CD14-positive monocyte (primary cell): ENCODE results near the gene ADGRL3. TPM values are rescaled to one million over a fixed set of nuclear protein-coding genes. Genes with fewer than 3 reads are reported as not detected.

Experiments
- DNase-seq, 3 donors: peaks; one replicate each; pipeline ENCODE4 v3.0.0-alpha.2; 2011 to 2022
- H2AFZ ChIP-seq: 2 replicates; pipeline ENCODE4 v1.6.0; 2012; ENCODE audit warnings: mild to moderate bottlenecking, low read depth, low read length, inconsistent platforms; ENCODE audit not compliant: insufficient read depth, poor library complexity, severe bottlenecking
- H3K27ac ChIP-seq, 2 donors: 1 replicate in 1 of 2; 2 replicates in 1 of 2; pipeline ENCODE4 v1.5.1; 2012 to 2013; ENCODE audit warnings: low read length in 2 of 2, control low read depth in 1 of 2, inconsistent platforms in 1 of 2, low read depth in 1 of 2, mild to moderate bottlenecking in 1 of 2
- H3K27me3 ChIP-seq, 2 donors: one replicate each; pipeline versions ENCODE4 v1.6.0 to v1.6.1; 2011 to 2013; ENCODE audit warnings: low read length in 2 of 2; ENCODE audit not compliant: control insufficient read depth in 2 of 2, insufficient read depth in 2 of 2
- H3K36me3 ChIP-seq, 2 donors: replicated peaks in 1 of 2; 1 replicate in 1 of 2; 2 replicates in 1 of 2; pipeline versions ENCODE4 v1.5.1 to v1.6.1; 2012 to 2013; ENCODE audit warnings: low read length in 2 of 2, control low read depth in 1 of 2, inconsistent platforms in 1 of 2, mild to moderate bottlenecking in 1 of 2; ENCODE audit not compliant: insufficient read depth in 2 of 2, control insufficient read depth in 1 of 2
- H3K4me1 ChIP-seq, 2 donors: 1 replicate in 1 of 2; 2 replicates in 1 of 2; pipeline versions ENCODE4 v1.5.1 to v1.6.1; 2012 to 2013; ENCODE audit warnings: low read length in 2 of 2, control low read depth in 1 of 2, inconsistent platforms in 1 of 2, mild to moderate bottlenecking in 1 of 2, moderate library complexity in 1 of 2; ENCODE audit not compliant: insufficient read depth in 2 of 2, control insufficient read depth in 1 of 2
- H3K4me2 ChIP-seq: replicated peaks from 2 replicates; pipeline ENCODE3; 2012; ENCODE audit warnings: low read length, moderate library complexity, mild to moderate bottlenecking; ENCODE audit not compliant: poor library complexity, severe bottlenecking; ENCODE audit errors: extremely low read depth
- H3K4me3 ChIP-seq, 3 experiments: fragments of 200-600 bp in 1 of 3; sonication (generic) in 1 of 3; replicated peaks in 1 of 3; 1 replicate in 2 of 3; 2 replicates in 1 of 3; pipeline ENCODE4 v1.5.1; 2011 to 2013; ENCODE audit warnings: low read length in 3 of 3, mild to moderate bottlenecking in 3 of 3, control low read depth in 2 of 3, low read depth in 2 of 3, inconsistent platforms in 1 of 3, moderate library complexity in 1 of 3
- H3K79me2 ChIP-seq: 2 replicates; pipeline ENCODE4 v1.6.0; 2012; ENCODE audit warnings: mild to moderate bottlenecking, control low read depth, inconsistent platforms, low read length, moderate library complexity; ENCODE audit not compliant: insufficient read depth
- H3K9ac ChIP-seq: 2 replicates; pipeline ENCODE4 v1.6.0; 2017; ENCODE audit warnings: low read length, mild to moderate bottlenecking; ENCODE audit not compliant: insufficient read depth, poor library complexity, severe bottlenecking
- H3K9me3 ChIP-seq, 2 donors: replicated peaks in 1 of 2; 1 replicate in 1 of 2; 2 replicates in 1 of 2; pipeline versions ENCODE4 v1.5.1 to v1.6.1; 2012 to 2013; ENCODE audit warnings: low read length in 2 of 2, control low read depth in 1 of 2; ENCODE audit not compliant: control insufficient read depth in 1 of 2, insufficient read depth in 1 of 2
- H4K20me1 ChIP-seq: 2 replicates; pipeline ENCODE4 v1.6.0; 2012; ENCODE audit warnings: mild to moderate bottlenecking, low read length, control low read depth, moderate library complexity; ENCODE audit not compliant: insufficient read depth
- H3K27ac Mint-ChIP-seq, 7 donors: one replicate each; pipeline ENCODE4 v1.8.0; 2020; ENCODE audit warnings: mild to moderate bottlenecking in 7 of 7, mixed read lengths in 7 of 7, moderate library complexity in 6 of 7, inconsistent platforms in 2 of 7
- H3K27me3 Mint-ChIP-seq, 3 donors: one replicate each; pipeline ENCODE4 v1.8.0; 2021 to 2022; ENCODE audit warnings: low read depth in 3 of 3, mild to moderate bottlenecking in 3 of 3, mixed read lengths in 3 of 3, moderate library complexity in 3 of 3, inconsistent platforms in 1 of 3
- H3K36me3 Mint-ChIP-seq, 2 donors: one replicate each; pipeline ENCODE4 v1.8.0; 2020; ENCODE audit warnings: mixed read lengths in 2 of 2, inconsistent platforms in 1 of 2, mild to moderate bottlenecking in 1 of 2
- H3K4me1 Mint-ChIP-seq: one replicate; pipeline ENCODE4 v1.8.0; 2020; ENCODE audit warnings: mild to moderate bottlenecking, mixed read lengths
- H3K4me3 Mint-ChIP-seq, 2 donors: one replicate each; pipeline ENCODE4 v1.8.0; 2020; ENCODE audit warnings: mild to moderate bottlenecking in 2 of 2, mixed read lengths in 2 of 2, moderate library complexity in 1 of 2
- H3K9me3 Mint-ChIP-seq, 7 donors: one replicate each; pipeline ENCODE4 v1.8.0; 2020 to 2022; ENCODE audit warnings: mixed read lengths in 7 of 7, mild to moderate bottlenecking in 6 of 7, moderate library complexity in 6 of 7, inconsistent platforms in 2 of 7
- CTCF ChIP-seq: fragments of 200-600 bp; IDR thresholded peaks from one replicate; pipeline ENCODE4 v1.8.0; 2022; ENCODE audit warnings: antibody characterized with exemption, mild to moderate bottlenecking
- WGBS: methylation state at CpG from one replicate; pipeline ENCODE4 v1.1.5; 2013; ENCODE audit warnings: missing lambda C conversion rate; ENCODE audit not compliant: insufficient coverage; 5-methylcytosine and 5-hydroxymethylcytosine counted together
- intact Hi-C, 2 donors: fragments of 100-400 bp; cut with micrococcal nuclease; formaldehyde crosslinking; loops; one replicate each; pipeline versions ENCODE4 v1.15.0 to v1.15.1; 2023
- polyA plus RNA-seq, 3 donors: library from polyadenylated mRNA; depleted of rRNA in 1 of 3; unstranded in 2 of 3; stranded (reverse) in 1 of 3; fragments of 300-500 nt in 2 of 3; fragments of >200 nt in 1 of 3; fragmentation: Illumina TruSeq in 2 of 3; gene quantifications; 1 replicate in 2 of 3; 2 replicates in 1 of 3; pipeline ENCODE4 v1.2.3, GENCODE V29; 2012 to 2021

Gene ADGRL3
- polyA plus RNA-seq, 3 donors: not detected

- Histone ChIP-seq H4K20me1 (no peaks in the 10 kb centered on the region), H3K27me3 (no peaks in the 10 kb centered on the region), H3K9me3 (peaks cover 0 to 8% of the 10 kb centered on the region in 2 donors), H3K4me1 (no peaks in the 10 kb centered on the region), H3K27ac (no peak overlapping the region), H3K36me3 (no peaks in the 10 kb centered on the region), H3K4me3 (no peak overlapping the region), H2AFZ (no peak overlapping the region), H3K4me2 (no peak overlapping the region), H3K9ac (no peak overlapping the region), H3K79me2 (no peaks in the 10 kb centered on the region)
- H3K9me3 Mint-ChIP-seq: peaks cover 4 to 14% (median 7%) of the 10 kb centered on the region in 7 donors
- H3K27me3 Mint-ChIP-seq: peaks cover 0 to 2% (median 2%) of the 10 kb centered on the region in 3 donors
- H3K27ac Mint-ChIP-seq: no peak overlapping the region
- H3K36me3 Mint-ChIP-seq: no peaks in the 10 kb centered on the region
- intact Hi-C loops: no loop called here
- no peak for TF ChIP-seq CTCF
- no peak for DNase-seq
- no peaks in the 10 kb centered on the region for H3K4me1 Mint-ChIP-seq
- no peak overlapping the region for H3K4me3 Mint-ChIP-seq
- no CpG with 5 or more reads among the region's 1 CpG for WGBS
Observed at GRCh38 chr4:61886131-61886530, 686.0 kb downstream of the ADGRL3 start.

DNA sequence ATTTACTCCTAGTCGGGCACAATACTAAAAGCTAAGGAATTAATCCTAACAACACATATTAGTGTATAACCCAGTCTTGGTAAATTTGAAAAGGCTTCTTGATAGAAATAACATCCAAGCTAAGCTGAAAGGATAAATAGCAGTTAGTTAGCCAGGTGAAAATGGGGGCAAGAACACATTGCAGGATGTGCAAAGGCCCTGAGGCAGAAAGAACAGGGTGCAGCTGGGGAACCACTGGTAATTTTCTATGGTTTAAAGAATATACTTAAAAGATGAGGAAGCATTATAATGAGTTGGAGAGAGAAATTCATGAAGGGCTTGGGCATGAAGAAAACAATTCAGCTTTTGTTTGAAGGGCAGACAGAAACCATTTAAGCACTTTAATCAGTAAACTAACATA lies 689.0 kb downstream of the ADGRL3 start:
- TF ChIP-seq CTCF: no peak
- intact Hi-C loops: no loop called here
- peaks cover 0 to 2% (median 2%) of the 10 kb centered on the region in 3 donors for H3K27me3 Mint-ChIP-seq
- Histone ChIP-seq H3K4me2 (no peak overlapping the region), H3K9me3 (no peaks in the 10 kb centered on the region), H3K27ac (no peak overlapping the region), H2AFZ (no peak overlapping the region), H3K27me3 (no peaks in the 10 kb centered on the region), H3K36me3 (no peaks in the 10 kb centered on the region), H3K4me1 (no peaks in the 10 kb centered on the region), H3K4me3 (no peak overlapping the region), H4K20me1 (no peaks in the 10 kb centered on the region), H3K79me2 (no peaks in the 10 kb centered on the region), H3K9ac (no peak overlapping the region)
- H3K4me3 Mint-ChIP-seq: no peak overlapping the region
- no peaks in the 10 kb centered on the region for H3K4me1 Mint-ChIP-seq
- no peak for DNase-seq
- no peaks in the 10 kb centered on the region for H3K36me3 Mint-ChIP-seq
- H3K9me3 Mint-ChIP-seq: peaks cover 0 to 8% (median 0%) of the 10 kb centered on the region in 7 donors
- no CpG with 5 or more reads among the region's 1 CpG for WGBS
- H3K27ac Mint-ChIP-seq: no peak overlapping the region
